Smooth muscle cell (in vitro differentiated cells): ENCODE measurements around the gene PDE9A. TPM values are rescaled to one million over a fixed set of nuclear protein-coding genes. Genes with fewer than 3 reads are reported as not detected.
"Not testable (repeated sequence)": the region's sequence is repeated elsewhere in the genome, so short reads cannot be mapped to it uniquely, and the experiment has no call there.

ENCODE experiments used
- DNase-seq: peaks from one replicate; lab custom pipeline; 2025; ENCODE audit not compliant: unreplicated experiment; lab: John Stamatoyannopoulos, UW
- H2AFZ ChIP-seq: fragments of 200-600 bp; sonication (generic); 2 replicates; pipeline ENCODE4 v1.6.0; 2016; ENCODE audit warnings: antibody characterized with exemption, low read depth, mild to moderate bottlenecking
- H3F3A ChIP-seq: fragments of 200-600 bp; sonication (generic); 2 replicates; pipeline ENCODE4 v1.6.0; 2017; ENCODE audit warnings: antibody characterized with exemption, low read depth
- H3K27ac ChIP-seq: fragments of 200-600 bp; sonication (generic); 2 replicates; pipeline ENCODE4 v1.5.1; 2016; ENCODE audit warnings: low read depth, mild to moderate bottlenecking
- H3K27me3 ChIP-seq: fragments of 200-600 bp; sonication (generic); 2 replicates; pipeline ENCODE4 v1.6.1; 2016; ENCODE audit warnings: low read depth, mild to moderate bottlenecking
- H3K36me3 ChIP-seq: fragments of 200-600 bp; sonication (generic); 2 replicates; pipeline ENCODE4 v1.5.1; 2016; ENCODE audit warnings: low read depth
- H3K4me1 ChIP-seq: fragments of 200-600 bp; sonication (generic); 2 replicates; pipeline ENCODE4 v1.5.1; 2016; ENCODE audit warnings: low read depth
- H3K4me2 ChIP-seq: fragments of 200-600 bp; sonication (generic); 2 replicates; pipeline ENCODE4 v1.6.0; 2016; ENCODE audit warnings: mild to moderate bottlenecking
- H3K4me3 ChIP-seq: fragments of 200-600 bp; sonication (generic); 2 replicates; pipeline ENCODE4 v1.5.1; 2016; ENCODE audit warnings: mild to moderate bottlenecking
- H3K79me2 ChIP-seq: fragments of 200-600 bp; sonication (generic); 2 replicates; pipeline ENCODE4 v1.6.0; 2016; ENCODE audit warnings: low read depth, mild to moderate bottlenecking
- H3K9ac ChIP-seq: fragments of 200-600 bp; sonication (generic); 2 replicates; pipeline ENCODE4 v1.6.0; 2016; ENCODE audit warnings: low read depth
- H3K9me3 ChIP-seq: fragments of 200-600 bp; sonication (generic); replicated peaks from 2 replicates; pipeline ENCODE4 v1.5.1; 2016; ENCODE audit warnings: low read depth
- H4K20me1 ChIP-seq: fragments of 200-600 bp; sonication (generic); 2 replicates; pipeline ENCODE4 v1.6.0; 2016; ENCODE audit warnings: low read depth
- CTCF ChIP-seq: fragments of 200-600 bp; sonication (generic); IDR thresholded peaks from 2 replicates; pipeline ENCODE4 v1.5.1; 2017; ENCODE audit warnings: borderline replicate concordance, mild to moderate bottlenecking, antibody characterized with exemption; ENCODE audit not compliant: insufficient read depth, poor library complexity, severe bottlenecking
- WGBS: methylation state at CpG from one replicate; pipeline ENCODE4 v1.1.7; 2016; ENCODE audit warnings: low lambda C conversion rate; 5-methylcytosine and 5-hydroxymethylcytosine counted together
- polyA plus RNA-seq: library from polyadenylated mRNA; unstranded; fragments of >200 nt; fragmentation: Nextera tagmentation; extraction: Ambion mirVana; gene quantifications from 2 replicates; pipeline ENCODE4 v1.2.1, GENCODE V29; 2016
- total RNA-seq: library from RNA; depleted of rRNA; stranded (reverse); fragments of >200 nt; gene quantifications from 2 replicates; pipeline ENCODE4 v1.2.3, GENCODE V29; 2014

Gene PDE9A
- total and polyA plus RNA-seq, 2 experiments from 2014 or later, result 4.3 to 12.3 TPM

- TF ChIP-seq CTCF, result no peak
- peaks cover 4% of the 10 kb centered on the region for H3K27me3 ChIP-seq
- no peak overlapping the region for H3K4me2 ChIP-seq
- no peak overlapping the region for H2AFZ ChIP-seq
- 68% methylated on average over 6 of the region's 6 CpGs for WGBS
- H3K36me3 ChIP-seq, result no peaks in the 10 kb centered on the region
- peak overlapping the region; percentile 42 for H3K27ac ChIP-seq
- H3K9me3 ChIP-seq, result no peaks in the 10 kb centered on the region
- no peaks in the 10 kb centered on the region for H3F3A ChIP-seq
- no peak overlapping the region for H3K4me3 ChIP-seq
- no peaks in the 10 kb centered on the region for H4K20me1 ChIP-seq
- H3K79me2 ChIP-seq, result no peaks in the 10 kb centered on the region
- no peak overlapping the region for H3K9ac ChIP-seq
- no peak for DNase-seq
- peaks cover 4% of the 10 kb centered on the region for H3K4me1 ChIP-seq
Observed at GRCh38 chr21:42811960-42812359, 158.5 kb downstream of the PDE9A start.

DNA sequence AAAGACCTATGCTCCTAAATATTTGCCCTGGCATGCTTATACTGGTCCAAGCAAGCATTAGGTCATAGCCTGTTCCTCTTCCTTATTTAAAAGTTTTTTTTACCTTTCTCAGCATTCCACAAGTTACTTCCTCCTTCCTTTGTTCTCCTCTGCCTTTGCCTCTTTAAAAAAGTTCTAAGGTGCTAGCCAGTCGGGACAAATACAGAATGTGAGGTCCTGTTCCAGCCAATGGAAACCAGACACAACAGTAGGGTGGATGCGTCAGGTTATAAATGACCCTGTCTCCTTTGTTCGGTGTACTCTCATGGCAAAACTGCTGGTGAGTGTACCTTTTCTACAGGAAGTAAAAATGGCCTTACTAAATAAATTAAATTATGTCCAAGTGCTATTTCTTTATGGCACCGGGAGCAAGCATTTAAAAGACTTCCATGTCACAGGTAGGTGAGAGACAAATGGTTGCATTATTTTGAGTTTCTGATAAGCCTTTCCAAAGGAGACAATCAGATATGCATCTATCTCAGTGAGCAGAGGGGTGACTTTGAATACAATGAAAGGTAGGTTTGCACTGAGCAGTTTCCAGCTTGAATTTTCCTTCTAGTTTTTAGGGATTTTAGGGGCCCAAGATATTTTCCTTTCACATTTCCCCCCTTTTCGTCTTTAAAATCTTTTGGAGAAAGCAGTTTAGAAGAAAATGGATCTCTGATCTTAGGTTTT is 159.3 kb downstream of the PDE9A start:
- H2AFZ ChIP-seq, H3F3A ChIP-seq: not testable (repeated sequence)
- 82% methylated on average over 5 of the region's 5 CpGs for WGBS

DNA sequence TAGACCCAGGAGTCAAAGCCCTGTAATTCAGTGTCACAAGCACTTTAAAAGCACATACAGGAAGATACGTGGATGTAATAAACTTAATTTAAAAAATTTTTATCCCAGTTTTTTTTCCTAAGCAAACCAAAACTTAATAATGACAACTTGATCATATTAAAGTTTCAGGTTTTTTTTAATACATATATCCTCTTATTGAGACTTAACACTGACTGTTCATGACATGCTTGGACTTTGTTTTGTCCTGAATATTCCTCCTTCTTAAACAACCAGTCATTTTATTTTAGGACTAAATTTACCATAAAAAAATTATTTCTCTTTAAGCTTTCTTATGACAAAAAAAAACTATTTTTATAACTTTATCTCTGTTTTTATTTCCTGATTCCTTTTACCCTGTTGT is 161.8 kb downstream of the PDE9A start:
- Histone ChIP-seq H3K79me2 (no peaks in the 10 kb centered on the region), H3K4me2 (no peak overlapping the region), H3K4me1 (no peaks in the 10 kb centered on the region), H3K36me3 (no peaks in the 10 kb centered on the region), H3K9me3 (no peaks in the 10 kb centered on the region), H4K20me1 (no peaks in the 10 kb centered on the region), H2AFZ (no peak overlapping the region), H3K4me3 (no peak overlapping the region), H3F3A (no peaks in the 10 kb centered on the region), H3K27me3 (no peaks in the 10 kb centered on the region), H3K9ac (no peak overlapping the region), H3K27ac (no peak overlapping the region)
- no peak for TF ChIP-seq CTCF
- DNase-seq, result no peak
- 73% methylated on average over 1 of the region's 1 CpG for WGBS

More for the DNA sequence above, 159.3 kb downstream of the PDE9A start:
- DNase-seq, H3K4me1 ChIP-seq, H3K4me2 ChIP-seq, H4K20me1 ChIP-seq, H3K9me3 ChIP-seq, H3K79me2 ChIP-seq, H3K9ac ChIP-seq, H3K36me3 ChIP-seq, H3K4me3 ChIP-seq, H3K27me3 ChIP-seq: not testable (repeated sequence)
- peak overlapping the region; percentile 56 for H3K27ac ChIP-seq

GRCh38 chr21:42818328-42818749 is 164.9 kb downstream of the PDE9A start:
- peak; percentile 73 for TF ChIP-seq CTCF
- Histone ChIP-seq H3K4me3 (no peak overlapping the region), H3K4me2 (no peak overlapping the region), H3K4me1 (no peaks in the 10 kb centered on the region), H3K27me3 (no peaks in the 10 kb centered on the region), H3F3A (no peaks in the 10 kb centered on the region), H2AFZ (no peak overlapping the region), H4K20me1 (no peaks in the 10 kb centered on the region), H3K9ac (no peak overlapping the region), H3K79me2 (no peaks in the 10 kb centered on the region), H3K36me3 (no peaks in the 10 kb centered on the region), H3K9me3 (no peaks in the 10 kb centered on the region), H3K27ac (no peak overlapping the region)
- 57% methylated on average over 2 of the region's 2 CpGs for WGBS
- DNase-seq, result no peak
